ENCODE results near the gene ASTL.

DNA sequence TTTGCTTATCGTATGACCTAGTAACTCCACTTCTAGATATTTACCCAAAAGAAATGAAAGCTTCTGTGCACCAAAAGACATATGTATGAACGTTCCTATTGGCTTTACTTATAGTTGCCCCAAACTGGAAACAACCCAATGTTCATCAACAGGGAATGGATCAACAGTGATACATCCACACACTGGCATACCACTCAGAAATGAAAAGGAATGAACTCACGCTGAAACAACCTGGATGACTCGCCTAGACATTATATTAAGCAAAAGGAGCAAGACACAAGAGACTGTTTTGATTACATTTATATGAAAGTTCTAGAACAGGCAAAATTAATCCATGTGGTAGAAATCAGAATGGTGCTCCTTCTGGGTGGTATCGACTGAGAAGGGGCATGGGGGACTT, 40.9 kb downstream of the ASTL start:
- TF ChIP-seq, protein P1, sequence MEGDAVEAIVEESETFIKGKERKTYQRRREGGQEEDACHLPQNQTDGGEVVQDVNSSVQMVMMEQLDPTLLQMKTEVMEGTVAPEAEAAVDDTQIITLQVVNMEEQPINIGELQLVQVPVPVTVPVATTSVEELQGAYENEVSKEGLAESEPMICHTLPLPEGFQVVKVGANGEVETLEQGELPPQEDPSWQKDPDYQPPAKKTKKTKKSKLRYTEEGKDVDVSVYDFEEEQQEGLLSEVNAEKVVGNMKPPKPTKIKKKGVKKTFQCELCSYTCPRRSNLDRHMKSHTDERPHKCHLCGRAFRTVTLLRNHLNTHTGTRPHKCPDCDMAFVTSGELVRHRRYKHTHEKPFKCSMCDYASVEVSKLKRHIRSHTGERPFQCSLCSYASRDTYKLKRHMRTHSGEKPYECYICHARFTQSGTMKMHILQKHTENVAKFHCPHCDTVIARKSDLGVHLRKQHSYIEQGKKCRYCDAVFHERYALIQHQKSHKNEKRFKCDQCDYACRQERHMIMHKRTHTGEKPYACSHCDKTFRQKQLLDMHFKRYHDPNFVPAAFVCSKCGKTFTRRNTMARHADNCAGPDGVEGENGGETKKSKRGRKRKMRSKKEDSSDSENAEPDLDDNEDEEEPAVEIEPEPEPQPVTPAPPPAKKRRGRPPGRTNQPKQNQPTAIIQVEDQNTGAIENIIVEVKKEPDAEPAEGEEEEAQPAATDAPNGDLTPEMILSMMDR (IDR thresholded peaks at IDR 0.05), result no peak
- TF ChIP-seq TCF7L2 (IDR thresholded peaks at IDR 0.05; ENCODE audit: low read depth, low read length) (no peak), POLR2AphosphoS5 (IDR thresholded peaks at IDR 0.05; ENCODE audit: low read depth, low read length) (no peak)

Measured in Panc1 (cell line).